DMS114 treated with DMSO at 0.1 percent for 48 hours (cell line): ENCODE data around the gene KLHDC4.
"Not testable (repeated sequence)": the region's sequence is repeated elsewhere in the genome, so short reads cannot be mapped to it uniquely, and the experiment has no call there.

Experiments used
- DNase-seq: peaks from one replicate; lab custom pipeline; 2025; ENCODE audit not compliant: unreplicated experiment; lab: John Stamatoyannopoulos, UW

The KLHDC4 gene

DNA sequence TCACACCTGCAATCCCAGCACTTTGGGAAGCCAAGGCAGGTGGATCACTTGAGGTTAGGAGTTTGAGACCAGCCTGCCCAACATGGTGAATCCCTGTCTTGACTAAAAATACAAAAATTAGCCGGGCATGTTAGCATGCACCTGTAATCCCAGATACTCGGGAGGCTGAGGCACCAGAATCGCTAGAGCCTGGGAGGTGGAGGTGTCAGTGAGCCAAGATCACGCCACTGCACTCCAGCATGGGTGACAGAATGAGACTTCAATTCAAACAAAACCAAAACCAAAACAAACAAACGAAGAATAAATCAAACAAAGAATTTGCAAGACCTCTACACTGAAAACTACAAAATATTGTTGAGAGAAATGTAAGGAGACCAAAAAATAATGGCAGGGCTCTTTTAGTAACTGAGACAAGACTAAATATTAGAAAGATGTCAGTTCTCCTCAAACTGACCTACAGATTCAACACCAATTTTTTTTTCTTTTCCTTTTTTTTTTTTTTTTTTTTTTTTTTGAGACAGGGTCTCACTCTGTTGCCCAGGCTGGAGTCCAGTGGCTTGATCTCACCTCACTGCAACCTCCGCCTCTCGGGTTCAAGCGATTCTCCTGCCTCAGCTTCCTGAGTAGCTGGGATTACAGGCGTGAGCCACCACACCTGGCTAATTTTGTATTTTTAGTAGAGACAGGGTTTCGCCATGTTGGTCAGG is 23.1 kb upstream of the KLHDC4 start:
- not testable (repeated sequence) for DNase-seq

DNA sequence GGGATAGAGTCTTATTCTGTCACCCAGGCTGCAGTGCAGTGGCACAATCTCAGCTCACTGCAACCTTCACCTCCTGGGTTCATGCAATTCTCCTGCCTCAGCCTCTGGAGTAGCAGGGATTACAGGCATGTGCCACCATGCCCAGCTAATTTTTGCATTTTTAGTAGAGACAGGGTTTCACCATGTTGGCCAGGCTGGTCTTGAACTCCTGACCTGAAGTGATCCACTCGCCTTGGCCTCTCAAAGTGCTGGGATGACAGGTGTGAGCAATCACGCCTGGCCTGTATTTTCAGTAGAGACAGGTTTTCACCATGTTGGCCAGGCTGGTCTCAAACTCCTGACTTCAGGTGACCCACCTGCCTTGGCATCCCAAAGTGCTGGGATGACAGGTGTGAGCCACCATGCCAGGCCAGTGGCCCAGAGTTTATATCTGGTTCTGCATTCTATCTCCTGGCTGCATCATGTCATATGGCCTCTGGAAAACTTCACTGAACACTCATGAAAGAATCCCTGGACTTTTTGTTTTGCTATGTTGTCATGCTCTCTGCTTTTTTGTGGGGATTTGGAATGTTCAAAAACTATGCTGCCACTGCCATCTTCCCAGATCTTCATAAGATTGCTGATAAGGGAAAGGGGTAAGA is 21.8 kb upstream of the KLHDC4 start:
- DNase-seq: not testable (repeated sequence)

DNA sequence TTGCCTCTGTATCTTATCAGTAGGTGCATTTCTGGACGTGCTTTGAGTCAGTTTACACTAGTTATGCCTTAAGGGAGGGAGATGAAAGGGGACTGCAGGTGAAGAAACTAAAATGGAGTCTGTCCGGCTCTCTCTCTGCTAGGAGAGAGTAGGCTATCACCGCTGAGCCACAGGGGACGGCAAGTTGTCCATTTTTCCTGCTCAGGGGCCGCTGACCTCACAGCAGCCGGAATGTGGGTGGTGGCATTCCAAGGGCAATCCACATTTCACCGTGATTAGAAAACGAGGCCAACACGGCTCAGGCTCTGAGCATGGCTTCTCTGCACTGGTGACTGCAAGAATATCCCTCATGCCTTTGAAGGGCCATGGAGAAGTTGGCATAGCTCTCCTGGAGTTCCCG is 19.0 kb upstream of the KLHDC4 start:
- DNase-seq: no peak

DNA sequence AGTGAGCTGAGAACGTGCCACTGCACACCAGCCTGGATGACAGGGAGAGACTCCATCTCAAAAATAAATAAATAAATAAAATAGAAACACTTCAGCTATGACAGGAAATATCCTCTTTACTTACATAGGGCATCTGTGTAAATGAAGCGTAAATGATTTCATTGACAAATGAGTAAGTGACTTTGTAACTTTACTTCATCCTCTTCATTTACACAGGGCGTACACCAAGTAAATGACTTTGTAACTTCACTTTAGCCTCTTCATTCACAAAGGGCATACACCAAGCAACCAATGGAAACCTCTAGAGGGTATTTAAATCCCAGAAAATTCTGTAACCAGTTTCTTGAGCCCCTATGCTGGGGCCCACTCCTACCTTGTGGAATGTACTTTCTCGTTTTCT is 16.2 kb upstream of the KLHDC4 start:
- no peak for DNase-seq

DNA sequence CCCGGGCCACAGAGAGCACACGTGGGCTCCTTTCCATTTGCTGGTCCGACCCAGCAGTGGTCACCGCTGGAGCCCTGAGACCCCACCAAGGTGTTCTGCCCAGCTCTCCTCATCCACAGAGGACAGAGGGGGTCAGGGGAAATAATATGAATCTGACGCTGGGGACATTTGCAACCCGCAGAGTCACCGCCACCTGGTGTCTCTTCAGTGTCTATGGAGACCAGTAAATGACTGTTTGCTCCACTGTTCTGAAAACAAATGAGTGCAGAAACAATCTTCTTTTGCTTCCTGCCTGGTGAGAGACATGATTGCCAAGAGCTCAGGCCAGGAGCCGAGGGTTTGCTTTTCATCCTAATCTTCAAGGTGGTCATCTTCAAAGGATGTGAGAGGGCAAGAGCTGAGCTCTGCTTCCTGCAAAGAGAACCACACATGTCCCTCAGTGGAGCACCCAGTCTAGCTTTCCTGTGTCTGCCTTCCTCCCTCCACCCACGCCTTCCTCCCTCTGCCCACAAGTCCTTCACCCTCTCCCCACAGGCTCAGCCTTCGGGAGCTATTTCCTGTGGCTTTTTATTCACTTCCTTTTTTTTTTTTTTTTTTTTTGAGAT is 14.7 kb upstream of the KLHDC4 start:
- no peak for DNase-seq

DNA sequence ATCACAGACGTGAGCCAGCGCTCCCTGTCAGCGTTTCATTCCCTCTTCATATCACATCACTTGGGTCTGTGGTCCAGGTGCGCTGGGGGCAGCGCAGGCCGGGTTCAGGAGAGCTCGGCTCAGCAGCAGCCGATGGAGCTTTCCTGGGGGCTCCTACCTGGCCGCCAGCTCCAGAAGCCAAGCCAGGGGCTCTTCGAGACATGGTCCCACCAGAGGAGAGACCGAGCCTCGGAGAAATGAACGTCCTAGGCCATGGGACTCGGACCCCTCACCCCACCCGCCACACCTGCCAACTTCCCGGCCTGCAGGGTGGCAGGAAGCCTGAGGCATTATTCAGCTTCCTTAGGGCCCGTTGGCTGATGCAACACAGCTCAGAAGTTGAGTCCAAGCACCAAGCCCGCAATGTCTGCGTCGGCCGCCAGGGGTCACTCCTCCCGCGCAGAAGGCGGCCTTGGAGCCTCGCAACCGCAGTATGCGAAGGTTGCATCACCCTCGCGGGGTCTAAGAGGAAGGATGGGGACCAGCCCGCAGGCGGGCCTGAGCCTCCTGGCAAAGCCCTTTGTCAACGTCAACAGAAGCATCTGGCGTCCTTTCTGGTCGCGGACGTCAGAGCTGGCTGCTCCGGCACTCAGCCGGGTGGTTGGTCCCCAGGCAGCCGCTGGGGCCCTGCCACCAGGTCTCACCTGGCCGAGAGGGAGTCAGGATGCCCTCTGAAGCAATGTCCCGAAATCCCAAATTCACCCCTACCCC is 13.2 kb upstream of the KLHDC4 start:
- DNase-seq: peak; percentile 62

DNA sequence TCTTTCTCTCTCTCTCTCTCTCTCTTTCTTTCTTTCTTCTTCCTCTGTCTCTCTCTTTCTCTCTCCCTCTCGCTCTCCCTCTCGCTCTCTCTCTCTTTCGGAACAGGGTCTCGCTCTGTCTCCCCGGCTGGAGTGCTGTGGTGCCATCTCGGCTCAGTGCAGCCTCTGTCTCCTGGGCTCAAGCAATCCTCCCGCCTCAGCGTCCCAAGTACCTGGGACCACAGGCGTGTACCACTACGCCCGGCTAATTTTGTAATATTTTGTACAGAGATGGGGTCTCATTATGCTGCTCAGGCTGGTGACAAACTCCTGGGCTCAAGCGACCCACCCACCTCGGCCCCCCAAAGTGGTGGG is 12.7 kb upstream of the KLHDC4 start:
- DNase-seq: no peak

DNA sequence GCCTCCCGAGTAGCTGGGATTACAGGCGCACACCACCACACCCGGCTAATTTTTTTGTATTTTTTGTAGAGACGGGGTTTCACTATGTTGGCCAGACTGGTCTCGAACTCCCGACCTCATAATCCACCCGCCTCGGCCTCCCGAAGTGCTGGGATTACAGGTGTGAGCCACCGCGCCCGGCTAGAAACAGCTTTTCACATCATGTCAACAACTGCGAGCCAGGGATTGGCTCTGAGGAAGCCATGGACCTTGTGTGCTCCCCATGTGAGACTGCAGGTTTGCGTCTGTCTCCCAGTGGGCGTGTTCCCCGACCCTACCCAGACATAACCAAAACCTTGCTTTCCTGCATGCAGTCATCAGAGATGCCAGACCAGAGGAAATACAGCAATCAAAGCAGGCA is 8.1 kb upstream of the KLHDC4 start:
- not testable (repeated sequence) for DNase-seq

DNA sequence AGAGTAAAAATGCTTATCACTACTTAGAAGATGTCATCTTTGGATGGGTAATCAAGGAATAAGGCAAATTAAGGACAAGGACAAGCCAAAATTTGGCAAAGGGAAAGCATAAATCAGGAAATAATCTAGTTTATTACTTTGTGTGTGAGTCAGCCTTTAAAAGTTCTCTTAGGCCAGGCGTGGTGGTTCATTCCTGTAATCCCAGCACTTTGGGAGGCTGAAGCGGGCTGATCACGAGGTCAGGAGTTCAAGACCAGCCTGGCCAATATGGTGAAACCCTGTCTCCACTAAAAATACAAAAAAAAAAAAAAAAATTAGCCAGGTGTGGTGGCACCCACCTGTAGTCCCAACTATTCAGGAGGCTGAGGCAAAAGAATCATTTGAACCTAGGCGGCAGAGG is 1.7 kb upstream of the KLHDC4 start:
- DNase-seq: not testable (repeated sequence)

DNA sequence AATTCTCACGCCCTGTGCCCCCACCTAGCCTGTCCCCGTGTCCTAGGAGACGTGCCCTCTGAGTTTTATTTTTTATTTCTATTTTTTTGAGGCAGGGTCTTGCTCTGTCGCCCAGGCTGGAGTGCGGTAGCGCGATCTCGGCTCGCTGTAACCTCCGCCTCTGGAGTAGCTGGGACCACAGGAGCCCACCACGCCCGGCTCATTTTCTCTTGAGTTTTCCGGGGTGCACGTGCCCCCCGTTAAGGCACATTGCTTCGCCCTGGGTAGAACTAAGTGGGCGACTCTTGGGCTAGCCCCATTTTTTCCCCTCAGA is 655 bp upstream of the KLHDC4 start:
- DNase-seq: no peak

DNA sequence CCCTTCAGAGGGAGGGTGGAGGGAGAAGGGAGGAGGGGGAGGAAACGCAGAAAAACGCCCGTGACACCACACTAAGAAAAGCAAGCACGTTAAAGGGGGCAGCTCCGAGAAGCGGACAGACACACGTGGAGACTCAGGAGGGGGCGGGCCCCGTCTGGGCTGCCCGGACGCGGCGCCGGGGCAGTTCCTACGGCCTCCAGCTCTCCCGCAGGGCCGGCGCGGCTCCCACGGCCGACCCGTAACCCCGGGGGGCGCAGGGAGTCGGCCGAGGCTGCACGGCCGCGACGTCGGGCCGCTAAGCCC is 362 bp downstream of the KLHDC4 start:
- DNase-seq: no peak

DNA sequence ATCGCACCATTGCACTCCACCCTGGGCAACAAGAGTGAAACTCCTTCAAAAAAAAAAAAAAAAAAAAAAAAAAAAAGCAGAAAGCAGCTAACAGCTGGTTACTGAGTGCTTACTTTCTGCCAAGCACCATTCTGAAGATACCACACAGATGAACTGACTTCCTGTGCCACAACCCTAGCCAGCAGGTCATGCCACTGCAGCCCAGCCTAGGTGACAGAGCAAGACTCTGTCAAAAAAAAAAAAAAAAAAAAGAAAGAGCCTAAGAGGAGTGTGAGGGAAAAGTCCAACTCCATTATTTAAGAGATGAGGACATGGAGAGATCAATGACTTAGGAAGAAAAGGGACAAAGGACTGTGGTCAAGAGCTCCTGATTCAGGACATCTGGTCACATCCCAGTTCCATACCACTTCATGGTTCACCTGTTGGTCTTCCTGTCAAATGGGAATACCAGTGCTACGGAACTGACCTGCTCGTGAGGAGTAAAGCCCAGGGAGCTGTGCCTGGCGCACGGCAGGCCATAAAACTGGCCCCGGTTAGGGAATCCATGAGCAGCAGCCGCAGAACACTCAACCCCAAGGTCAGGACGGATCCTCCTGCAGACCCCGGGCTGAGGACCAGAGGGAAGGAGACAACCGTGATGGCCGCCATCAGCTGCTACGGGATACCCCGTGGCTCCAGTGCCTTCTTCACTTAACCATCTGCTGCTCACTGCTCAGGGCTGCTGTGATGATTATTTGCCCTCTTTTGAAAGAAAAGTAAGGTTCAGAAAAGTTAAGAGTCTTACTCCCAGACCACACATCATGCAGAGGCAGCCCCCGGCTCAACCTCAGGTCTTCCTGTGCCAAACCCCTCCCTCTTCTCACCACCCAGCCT is 950 bp downstream of the KLHDC4 start:
- no peak for DNase-seq

DNA sequence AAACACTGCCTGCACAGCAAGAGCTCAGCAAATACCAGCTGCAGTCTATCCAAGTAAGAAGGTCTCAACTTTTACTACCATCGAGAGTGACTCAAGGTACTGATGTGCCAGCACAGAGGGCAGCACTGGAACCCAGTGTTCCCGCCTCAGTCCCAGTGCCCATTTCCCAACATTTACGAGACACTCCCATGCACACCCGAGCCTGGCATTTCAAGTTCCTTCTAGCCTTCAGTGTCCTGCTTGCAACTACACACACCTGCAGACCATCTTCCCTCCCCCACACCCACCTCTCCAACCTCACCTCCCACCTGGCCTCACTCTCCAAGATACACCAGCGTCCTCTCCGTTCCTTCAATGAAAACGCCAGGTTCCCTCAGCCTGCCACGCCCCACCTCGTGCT is 3.2 kb downstream of the KLHDC4 start:
- no peak for DNase-seq

DNA sequence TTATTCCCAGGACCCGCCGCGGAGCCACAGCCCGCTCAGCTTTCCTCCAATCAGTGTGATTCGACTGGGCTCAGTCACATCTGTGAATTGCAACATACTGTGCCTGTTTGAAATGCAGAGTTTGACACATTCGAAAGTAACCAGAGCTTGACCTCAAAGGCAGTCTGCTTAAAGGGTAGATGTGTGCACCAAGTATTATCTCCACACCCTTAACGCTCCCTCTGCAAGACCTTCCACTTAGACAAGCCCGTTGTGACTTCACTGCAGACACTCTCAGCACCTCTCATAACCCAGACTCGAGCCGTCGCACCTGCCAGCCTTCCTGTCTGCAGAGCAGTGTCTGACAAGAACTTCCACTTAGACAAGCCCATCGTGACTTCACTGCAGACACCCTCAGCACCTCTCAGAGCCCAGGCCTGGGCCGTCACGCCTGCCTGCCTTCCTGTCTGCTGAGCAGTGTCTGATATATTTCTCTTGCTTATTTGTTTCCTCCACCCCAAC is 3.7 kb downstream of the KLHDC4 start:
- DNase-seq: no peak

DNA sequence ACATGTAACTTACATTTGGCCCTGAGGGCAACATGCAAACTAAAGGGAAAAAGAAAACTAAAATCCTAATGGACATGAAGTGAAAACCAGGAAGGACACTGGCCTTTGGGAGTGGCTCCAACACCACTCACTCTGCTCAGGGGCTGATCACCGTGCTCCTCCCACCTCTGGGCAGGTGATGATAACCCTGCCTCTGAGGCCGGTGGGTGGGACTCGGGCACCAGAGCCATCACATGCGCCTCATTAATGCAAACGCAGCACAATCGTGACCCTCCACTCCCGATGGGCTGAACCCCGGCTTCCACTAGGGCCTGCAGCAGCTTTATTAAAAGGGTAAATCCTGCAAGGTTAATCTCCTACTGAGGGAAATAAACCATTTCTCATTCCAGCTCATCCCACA is 4.7 kb downstream of the KLHDC4 start:
- DNase-seq: no peak

DNA sequence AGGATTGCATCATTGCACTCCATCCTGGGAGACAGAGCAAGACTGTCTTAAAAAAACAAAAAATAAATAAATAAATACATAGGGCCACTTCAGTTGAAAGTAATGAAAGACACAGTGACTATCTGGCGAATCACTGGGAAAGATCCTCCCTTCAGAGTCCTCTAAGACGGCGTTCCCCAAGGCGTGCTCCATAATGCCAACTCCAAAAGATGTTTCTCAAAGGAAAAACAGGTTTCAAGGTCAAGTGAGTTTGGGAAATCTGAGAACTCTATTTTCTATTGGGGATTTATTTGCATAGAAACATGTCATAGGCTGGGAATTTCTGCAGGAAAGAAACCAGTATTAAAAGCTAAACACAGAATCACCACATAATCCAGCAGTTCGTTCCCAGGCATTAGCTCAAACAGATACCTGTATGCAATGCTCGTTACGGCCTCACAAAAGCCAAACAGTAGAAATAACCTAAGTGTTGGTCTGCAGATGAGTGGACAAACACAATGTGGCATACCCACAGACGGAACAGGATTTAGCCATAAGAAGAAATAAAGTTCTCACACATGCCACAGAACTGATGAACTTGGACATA is 7.9 kb downstream of the KLHDC4 start:
- no peak for DNase-seq

DNA sequence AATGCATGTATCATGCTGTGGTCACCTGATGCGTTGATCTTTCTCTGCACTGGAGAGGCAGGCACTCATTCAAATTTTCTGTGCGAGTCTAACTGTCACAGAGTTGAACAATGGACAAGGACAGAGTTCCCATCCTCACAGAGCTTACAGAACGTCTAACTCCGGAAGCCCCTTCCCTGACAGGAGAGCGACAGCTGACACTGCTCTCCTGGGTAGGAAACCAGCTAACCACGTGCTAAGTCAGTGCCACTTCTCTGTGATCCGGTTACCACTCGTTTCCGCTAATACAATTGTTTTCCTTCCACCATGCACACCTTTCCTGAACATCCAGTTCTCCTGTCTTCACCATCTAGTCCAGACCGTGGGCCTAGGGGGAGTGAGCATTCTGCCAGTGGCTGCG is 11.3 kb downstream of the KLHDC4 start:
- no peak for DNase-seq

DNA sequence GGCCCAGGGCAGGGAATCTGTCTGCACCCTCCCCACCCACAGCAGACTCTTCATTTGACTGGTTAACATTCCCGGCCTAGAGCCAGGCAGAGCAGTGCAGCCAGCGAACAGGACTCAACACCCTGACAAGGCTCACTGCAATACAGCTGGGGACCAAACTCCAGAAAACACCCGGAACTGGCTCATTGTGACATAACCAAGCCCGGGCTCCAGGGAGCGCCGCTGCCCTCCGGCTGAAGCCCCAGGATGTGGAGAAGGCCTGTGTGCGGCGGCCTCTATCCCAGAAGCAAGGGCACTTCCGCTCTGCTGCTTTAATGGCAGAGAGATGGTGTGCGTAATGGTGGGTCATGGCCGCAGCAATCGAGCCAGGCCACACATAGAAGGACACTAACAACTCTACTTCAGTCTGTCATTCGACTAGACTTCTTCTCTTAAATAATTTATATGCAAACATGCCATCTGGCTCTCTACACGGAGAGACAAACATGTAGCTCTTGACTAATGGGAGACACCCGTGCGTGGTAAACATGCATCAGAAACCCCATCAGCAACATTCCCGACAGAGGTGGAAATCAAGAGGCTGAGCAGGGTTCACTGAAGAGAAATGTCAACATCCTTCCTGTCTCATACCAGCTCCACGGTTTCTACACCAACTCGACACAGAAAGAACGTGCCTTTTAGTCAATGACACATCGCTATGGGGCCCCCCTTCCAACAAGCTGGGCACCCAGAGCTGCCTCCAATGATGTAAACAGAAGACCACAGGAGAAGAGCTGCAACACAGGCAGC is 18.0 kb downstream of the KLHDC4 start:
- DNase-seq: no peak

DNA sequence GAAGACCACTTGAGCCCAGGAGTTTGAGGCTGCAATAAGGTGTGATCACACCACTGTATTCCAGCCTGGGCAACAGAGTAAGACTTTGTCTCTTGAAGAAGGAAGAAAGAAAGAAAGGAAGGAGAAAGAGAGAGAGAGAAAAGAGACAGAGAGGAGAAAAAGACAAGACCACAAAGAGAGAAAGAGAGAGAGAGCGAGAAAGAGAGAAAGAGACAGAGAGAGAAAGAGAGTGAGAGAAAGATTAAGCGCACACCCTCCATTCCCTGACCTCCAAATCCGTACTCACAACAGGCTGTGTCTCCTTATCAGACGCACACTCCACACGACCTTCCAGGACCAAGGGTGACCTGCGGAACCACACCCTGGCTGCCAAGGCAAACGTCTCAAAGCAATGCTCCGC is 19.6 kb downstream of the KLHDC4 start:
- no peak for DNase-seq
